Peyer's patch (tissue), 4 donors: ENCODE results near the gene RFX8.

Source experiments
- CTCF ChIP-seq, 6 experiments: fragments of 450-650 bp in 4 of 6; fragments of 200-600 bp in 2 of 6; sonication (generic) in 1 of 6; IDR thresholded peaks; one replicate each; pipeline ENCODE4 v1.5.1; 2017 to 2019; ENCODE audit warnings: antibody characterized with exemption in 6 of 6, mild to moderate bottlenecking in 3 of 6, moderate library complexity in 1 of 6
- POLR2A ChIP-seq, 2 donors: fragments of 450-650 bp; IDR thresholded peaks; one replicate each; pipeline ENCODE4 v1.5.1; 2017; ENCODE audit warnings: antibody characterized with exemption in 2 of 2, mild to moderate bottlenecking in 2 of 2, moderate library complexity in 2 of 2

- TF ChIP-seq POLR2A (IDR thresholded peaks at IDR 0.05) (no peak), CTCF (IDR thresholded peaks at IDR 0.05) (no peak)
Observed at GRCh38 chr2:101496279-101496678, 21.4 kb upstream of the RFX8 start.
